ENCODE results near the gene IREB2.

DNA sequence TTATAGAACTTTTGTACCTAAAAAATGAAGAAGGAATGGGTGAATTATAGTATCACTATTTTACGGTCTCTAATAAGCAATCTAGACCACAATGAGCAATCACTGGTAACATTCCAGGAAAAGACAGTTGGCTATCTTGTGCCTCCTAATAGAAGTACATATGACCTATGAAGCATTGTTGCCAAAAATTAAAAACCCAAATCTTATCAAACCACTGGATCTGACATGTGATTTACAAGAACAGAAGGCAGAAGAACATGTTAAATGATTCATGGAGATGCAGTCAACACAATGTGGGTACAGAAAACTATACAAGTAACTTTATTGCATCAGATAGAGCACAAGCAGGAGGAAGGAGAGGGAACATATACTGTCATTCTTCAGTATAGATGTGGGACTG, 54.9 kb downstream of the IREB2 start:
- TF ChIP-seq POLR2A (IDR thresholded peaks at IDR 0.05): no peak
- TF ChIP-seq, protein P1, sequence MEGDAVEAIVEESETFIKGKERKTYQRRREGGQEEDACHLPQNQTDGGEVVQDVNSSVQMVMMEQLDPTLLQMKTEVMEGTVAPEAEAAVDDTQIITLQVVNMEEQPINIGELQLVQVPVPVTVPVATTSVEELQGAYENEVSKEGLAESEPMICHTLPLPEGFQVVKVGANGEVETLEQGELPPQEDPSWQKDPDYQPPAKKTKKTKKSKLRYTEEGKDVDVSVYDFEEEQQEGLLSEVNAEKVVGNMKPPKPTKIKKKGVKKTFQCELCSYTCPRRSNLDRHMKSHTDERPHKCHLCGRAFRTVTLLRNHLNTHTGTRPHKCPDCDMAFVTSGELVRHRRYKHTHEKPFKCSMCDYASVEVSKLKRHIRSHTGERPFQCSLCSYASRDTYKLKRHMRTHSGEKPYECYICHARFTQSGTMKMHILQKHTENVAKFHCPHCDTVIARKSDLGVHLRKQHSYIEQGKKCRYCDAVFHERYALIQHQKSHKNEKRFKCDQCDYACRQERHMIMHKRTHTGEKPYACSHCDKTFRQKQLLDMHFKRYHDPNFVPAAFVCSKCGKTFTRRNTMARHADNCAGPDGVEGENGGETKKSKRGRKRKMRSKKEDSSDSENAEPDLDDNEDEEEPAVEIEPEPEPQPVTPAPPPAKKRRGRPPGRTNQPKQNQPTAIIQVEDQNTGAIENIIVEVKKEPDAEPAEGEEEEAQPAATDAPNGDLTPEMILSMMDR (IDR thresholded peaks at IDR 0.05): no peak
